GM21526 (cell line): Measurements from ENCODE around the gene WDR11.

Source experiments
- ATAC-seq: cut with Tn5 transposase; IDR thresholded peaks from one replicate; pipeline ENCODE4 v1.9.1; 2021; ENCODE audit warnings: moderate library complexity; ENCODE audit not compliant: unreplicated experiment, low FRiP score

Gene WDR11, protein sequence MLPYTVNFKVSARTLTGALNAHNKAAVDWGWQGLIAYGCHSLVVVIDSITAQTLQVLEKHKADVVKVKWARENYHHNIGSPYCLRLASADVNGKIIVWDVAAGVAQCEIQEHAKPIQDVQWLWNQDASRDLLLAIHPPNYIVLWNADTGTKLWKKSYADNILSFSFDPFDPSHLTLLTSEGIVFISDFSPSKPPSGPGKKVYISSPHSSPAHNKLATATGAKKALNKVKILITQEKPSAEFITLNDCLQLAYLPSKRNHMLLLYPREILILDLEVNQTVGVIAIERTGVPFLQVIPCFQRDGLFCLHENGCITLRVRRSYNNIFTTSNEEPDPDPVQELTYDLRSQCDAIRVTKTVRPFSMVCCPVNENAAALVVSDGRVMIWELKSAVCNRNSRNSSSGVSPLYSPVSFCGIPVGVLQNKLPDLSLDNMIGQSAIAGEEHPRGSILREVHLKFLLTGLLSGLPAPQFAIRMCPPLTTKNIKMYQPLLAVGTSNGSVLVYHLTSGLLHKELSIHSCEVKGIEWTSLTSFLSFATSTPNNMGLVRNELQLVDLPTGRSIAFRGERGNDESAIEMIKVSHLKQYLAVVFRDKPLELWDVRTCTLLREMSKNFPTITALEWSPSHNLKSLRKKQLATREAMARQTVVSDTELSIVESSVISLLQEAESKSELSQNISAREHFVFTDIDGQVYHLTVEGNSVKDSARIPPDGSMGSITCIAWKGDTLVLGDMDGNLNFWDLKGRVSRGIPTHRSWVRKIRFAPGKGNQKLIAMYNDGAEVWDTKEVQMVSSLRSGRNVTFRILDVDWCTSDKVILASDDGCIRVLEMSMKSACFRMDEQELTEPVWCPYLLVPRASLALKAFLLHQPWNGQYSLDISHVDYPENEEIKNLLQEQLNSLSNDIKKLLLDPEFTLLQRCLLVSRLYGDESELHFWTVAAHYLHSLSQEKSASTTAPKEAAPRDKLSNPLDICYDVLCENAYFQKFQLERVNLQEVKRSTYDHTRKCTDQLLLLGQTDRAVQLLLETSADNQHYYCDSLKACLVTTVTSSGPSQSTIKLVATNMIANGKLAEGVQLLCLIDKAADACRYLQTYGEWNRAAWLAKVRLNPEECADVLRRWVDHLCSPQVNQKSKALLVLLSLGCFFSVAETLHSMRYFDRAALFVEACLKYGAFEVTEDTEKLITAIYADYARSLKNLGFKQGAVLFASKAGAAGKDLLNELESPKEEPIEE

DNA sequence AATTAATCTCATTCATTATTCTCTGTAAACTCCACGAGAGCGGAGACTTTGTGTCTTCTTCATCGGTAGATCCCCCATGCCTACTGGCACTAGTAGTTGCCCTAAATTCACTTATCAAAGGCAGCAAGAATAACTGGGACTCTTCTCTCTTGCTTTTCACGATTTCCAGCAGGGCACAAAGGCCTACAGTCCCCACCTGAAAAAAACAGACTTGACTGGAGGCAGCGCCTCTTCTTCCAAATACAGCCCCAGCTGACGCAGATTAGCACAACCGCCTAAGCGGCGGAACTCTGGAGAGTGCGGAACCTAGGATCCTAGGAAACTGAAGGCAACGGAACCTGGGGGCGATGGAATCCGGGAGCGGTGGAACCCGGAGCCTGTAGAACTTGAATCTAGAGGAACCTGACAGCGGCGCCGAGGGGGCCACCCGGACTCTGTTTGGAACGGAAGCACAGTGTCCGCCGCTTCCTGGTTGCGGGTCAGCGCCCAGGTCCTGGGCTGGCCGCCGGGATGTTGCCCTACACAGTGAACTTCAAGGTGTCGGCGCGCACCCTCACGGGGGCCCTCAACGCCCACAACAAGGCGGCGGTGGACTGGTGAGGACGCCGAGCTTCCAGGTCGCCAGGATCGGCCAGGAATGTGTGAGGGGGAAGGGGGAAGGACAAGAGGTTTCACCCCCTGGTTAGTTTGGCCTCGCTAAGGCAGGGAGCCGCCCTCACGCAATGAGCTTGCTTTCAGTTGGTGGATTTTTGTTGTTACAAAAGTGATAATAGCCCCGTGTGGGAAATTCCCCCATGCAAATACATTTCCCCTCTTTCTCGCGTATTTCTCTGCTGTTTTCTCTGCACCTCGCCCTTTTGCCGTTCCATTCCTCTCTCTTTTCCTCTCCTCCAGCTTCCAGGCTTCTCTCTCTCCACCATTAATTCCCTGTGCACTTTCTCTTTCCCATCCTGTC is at the start of gene WDR11:
Gene WDR11, plus strand, starts transcription at position 452 of the 955 bp plus-strand sequence. Its CDS starts 59 bp downstream, at position 511.
- peak; percentile 96 for ATAC-seq

DNA sequence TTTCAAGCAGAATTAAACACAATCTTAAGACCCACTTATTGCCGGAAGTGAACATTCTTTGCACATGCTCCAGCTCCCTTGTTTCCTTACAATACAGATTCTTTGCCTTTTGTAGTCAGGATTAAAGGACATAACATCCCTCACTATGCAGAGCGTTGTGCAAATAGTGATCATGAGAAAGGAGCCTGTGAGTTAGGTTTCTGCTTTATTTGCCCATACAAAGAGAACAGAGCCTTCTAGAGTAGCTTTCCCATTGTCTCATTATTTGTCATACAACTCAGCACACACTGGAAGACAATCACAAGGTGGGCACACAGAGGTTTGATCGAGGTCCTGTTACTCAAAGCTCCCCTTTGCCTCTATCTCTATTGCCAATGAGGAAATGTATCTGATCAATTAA is 48.2 kb upstream of the WDR11 start:
- ATAC-seq: no peak

DNA sequence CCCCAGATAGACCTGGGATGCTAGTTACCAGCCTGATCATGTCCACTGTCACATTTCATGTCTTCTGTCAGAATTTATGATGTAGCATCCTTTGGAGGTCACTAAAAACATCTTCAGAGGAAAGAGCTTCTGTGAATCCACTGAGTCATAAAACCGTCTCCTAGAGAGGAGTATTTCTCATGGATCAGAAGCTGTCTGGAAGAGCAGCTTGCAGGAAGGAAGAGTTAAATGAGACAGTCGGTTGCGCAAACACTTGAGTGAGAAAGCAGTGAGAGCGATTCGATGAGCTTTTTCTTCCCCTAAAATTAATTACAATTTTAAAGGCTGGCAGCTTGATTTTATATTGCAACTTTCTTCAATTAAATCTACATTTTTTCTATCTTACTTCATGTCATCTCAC is 47.2 kb upstream of the WDR11 start:
- ATAC-seq: no peak

DNA sequence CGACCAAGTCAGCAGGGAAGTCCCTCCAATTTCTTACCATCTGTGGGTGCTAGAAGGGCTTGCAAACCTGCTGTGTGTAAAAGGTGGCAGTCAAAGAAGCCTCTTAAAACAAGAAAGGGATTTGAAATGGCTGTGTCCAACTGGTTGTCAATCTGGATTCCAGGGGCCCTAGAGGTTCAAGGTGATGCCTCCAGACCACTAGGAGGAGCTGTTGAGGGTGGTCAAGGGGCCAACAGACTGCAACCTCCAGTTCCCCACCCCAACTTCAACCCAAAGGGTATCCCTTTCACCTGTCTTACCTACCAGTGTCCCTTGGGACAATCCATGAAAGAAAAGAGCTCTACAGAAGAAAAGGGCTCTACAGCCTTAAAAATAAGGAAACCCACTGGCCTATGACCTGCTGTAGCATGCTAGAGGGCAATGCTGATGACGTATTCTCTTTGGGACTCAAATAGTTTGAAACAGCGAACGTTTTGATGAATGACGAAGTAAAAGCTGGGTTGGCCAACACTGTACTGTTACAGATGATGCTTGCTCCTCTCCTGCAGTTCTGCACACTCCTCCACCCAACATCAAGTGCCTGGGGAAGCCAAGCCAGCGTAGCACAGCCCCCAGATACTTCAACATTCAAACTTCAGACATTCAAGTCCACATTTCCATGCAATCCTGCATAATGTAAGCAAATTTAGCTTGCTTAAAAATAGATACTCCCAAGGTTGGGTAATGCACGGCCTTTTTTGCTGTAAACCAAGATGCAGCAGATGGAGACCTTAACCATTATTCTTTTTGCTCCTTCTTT is 45.9 kb upstream of the WDR11 start:
- no peak for ATAC-seq

DNA sequence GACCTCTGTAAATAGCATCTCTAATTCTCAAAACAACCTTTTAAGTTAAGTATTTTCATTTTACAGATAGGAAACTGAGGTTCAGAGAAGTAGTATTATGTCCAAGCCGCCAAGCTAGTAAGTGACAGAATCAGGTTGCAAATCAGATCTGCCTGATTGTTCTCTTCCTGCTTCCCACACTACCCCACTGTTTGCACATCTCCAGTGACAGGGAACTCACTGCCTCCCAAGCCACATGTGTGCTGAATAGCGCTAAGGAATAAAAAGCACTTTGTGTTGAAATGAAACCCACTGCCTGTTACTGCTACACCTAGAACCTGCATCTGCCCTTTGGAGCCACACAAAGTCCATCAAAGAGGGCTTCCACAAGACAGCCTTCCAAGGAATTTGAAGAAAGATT is 45.1 kb upstream of the WDR11 start:
- no peak for ATAC-seq

DNA sequence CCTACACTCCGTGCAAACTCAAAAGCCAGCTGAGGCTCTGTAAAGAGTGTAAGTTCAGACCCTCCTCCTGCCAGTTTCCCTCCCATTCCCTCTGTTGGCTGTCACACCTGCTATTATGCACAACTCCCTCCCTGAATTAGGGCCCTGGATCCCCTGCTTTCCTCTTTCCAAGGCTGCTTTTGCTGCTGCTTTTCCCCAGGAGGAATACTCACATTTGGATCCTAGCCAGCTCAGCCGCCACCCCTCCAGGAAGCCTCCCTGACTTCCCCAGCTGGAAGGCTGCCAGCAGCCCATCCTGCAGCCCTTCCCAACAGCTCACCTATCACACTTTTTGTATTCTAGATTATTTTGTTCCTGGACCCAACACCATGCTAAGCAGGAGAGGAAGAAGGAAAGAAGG is 40.9 kb upstream of the WDR11 start:
- no peak for ATAC-seq

DNA sequence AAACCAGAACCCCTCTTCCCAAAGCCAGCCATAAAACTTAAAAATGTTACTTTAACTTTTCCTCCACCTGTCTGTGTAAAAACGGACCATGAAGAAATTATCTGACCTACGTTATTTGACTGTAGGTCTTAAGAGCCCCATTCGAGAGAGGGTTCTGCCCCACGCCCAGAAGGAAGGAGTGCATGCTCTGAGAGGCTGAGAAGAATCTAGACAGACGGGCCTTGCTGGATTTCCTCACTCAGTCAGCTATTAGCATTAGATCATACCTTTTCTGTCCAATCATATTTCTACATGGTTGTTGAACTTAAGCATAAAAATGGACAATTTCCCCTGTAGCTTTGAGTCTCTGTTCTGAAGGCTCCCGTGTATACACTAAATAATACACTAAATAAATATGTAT is 38.1 kb upstream of the WDR11 start:
- ATAC-seq: no peak

DNA sequence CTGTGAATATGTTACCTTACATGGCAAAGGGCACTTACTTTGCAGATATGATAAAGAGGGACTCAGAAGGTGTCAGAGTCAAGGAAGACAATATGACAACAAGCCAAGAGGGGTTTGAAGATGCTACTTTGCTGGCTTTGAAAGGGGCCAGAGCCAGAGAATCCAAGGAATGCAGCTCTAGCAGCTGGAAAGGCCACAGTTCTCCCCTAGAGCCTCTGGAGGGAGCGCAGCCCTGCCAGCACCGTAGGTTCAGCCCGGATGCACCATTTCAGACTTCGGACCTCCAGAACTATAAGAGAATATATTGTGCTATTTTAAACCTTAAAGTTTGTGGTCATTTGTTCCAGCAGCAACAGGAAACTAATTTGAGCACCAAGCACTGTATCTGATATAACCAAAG is 32.9 kb upstream of the WDR11 start:
- no peak for ATAC-seq

DNA sequence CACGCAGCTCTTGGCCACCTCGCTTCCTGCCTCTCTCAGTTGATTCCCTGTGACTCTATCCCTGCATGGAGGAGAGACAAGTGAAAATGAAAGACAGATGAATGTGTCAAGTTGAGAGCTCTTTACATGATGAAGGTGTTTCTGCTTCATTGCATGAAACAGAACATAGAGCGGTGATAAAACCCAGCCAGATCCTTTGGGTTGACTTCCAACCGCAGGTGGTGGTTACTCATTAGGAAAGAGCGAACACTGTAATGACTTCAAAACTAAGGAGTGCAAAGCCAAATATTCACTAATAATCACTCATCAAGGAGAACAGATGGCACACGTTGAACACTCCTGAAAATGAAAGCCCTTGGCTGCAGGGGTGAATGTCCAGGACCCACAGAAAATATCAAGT is 31.8 kb upstream of the WDR11 start:
- no peak for ATAC-seq

DNA sequence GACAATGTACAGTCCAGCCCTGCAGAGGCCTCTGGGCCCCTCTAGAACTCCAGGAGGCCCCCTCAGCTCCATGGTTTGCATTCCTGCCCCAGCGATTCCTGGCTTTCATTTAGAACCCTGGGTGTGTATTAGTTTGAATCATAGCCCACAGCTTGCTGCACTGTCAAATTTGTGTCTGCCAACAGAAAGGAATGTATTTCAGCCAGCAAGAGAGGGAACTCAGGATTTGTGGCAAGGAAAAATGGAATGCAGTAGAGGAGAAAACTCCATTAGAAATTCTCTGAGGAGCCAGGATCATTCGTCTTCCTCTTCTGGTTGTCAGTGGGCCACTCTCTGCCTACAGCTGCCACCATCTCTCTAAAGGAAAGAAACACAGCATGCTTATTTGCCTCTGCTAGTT is 27.9 kb upstream of the WDR11 start:
- ATAC-seq: no peak

DNA sequence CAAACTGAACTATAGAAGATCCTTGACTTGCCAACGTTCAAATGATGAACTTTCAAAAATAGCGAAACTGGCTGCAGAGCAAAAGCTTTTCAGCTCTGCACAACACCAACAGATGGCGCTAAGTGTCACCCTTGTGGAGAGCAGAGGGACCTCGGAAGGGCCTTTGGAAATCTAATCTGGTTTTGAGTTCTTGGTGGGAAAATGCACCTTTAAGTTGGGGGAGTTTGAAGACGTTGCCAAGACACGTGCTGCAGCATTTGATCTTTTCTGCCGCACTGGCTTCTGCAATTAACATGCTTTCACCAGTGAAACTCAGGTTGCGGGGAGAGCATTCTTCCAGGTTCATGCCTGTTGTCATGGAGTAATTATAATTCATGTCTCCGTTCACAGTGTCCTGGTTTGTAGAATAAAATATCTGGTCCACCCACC is 26.3 kb upstream of the WDR11 start:
- peak; percentile 43 for ATAC-seq

DNA sequence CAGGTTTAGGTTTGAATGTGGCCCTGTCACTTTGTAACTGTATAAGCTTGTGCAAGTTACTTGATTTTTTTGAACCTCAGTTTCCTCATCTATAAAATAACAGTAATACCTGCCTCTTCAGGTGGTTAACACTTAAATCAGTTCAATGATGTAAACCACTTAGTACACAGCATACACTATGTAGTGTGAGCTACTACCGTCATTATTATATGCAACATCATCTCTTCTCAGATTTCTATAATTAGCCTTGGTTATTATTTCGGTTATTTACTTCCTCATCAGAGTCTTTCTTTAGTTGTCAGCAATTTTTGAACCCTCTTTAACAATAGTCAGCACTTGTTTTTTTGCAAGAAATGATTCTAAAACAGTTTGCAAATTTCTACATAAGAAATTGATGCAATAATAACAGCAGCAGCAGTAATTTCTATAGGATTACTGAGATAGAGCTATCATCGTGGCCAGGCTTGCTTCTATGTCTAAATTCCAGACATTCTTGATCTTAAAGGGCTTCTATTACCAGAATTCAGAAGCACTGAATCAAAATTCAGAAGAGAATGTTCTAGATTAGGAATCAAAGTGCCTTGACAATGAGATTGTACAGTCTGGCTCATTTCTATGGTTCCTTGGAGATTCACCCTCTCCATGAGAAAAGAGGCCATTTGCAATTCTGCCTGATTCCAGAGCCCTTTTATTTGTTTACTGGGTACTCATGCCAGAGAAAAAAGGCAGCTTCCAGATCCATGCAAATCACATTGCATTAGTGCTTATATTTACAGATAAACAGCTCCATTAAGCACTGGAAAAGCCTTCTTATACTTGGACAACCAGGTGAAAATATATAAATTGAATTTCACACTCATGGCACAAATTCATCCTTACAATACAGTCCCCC is 25.0 kb upstream of the WDR11 start:
- ATAC-seq: no peak

DNA sequence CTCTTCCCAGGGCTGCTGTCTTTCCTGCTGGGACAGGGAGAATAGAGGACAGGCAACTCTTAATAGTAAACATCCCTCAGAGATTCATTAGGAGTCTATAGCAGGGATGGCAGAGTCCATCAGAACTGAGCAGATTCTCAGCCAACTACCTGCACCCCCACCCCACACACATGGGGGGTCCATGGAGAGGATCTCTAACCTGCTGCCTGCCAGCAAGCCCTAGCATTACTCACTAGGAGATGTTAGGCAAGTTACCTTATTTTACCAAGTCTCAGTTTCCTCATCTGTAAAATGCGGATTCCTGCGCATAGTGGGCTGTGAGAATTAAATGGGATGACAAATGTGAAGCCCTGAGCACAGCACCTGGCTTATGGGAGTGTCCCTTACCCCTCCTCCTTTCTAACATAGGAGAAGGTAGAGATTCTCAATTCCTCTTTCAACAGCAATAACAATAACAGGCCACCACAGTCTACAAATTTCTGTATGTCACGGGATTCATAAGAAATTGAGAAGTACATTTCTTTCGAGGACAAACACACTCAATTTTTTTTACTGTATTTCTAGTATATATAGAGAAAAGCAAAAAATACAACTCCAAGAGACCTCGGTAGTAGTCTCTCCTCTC is 23.8 kb upstream of the WDR11 start:
- ATAC-seq: peak; percentile 75

DNA sequence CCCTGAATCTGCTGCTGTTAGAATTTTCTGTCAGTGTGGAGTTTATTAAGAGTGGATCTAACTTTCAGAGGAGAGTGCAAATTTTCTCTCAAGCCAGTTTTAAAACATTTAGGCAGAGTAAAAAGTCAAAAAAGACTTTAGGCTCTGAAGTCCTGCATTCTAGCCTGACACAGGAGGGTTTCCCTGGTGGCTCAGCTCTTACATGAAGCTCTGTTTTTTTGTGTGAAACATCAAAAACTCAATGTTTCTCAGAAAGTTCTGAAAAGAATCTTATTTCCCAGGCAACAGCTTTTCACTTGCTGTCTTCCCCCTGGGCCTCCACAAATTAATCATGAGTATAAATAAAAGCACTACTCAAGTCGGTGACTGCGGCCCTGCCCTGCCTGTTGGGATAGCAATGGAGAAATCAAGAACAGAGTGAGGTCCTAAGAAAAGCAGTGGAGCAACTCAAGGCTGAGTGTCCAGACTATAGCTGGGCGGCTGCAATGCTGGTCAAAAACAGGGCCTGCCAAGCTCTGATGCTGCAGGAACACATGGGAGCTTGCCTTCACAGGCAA is 22.3 kb upstream of the WDR11 start:
- ATAC-seq: no peak

DNA sequence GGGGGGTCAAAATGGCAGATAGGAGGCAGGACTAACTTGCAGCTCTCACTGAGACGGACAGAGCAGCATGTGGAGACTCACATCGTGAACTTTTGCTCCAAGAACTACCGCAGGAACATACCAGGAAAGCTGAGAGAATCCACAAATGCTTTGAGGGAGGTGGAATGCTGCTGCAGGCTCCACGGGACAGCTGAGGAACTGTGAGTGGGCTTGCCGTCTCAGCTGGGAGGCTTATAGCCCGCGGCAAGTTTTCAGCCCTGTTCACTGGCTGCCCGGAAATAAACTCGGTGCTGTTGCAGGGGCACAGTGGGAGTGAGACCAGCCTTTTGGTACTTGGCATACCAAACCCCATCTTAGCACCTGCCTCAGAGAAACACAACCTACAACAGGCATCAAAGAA is 19.1 kb upstream of the WDR11 start:
- ATAC-seq: no peak

DNA sequence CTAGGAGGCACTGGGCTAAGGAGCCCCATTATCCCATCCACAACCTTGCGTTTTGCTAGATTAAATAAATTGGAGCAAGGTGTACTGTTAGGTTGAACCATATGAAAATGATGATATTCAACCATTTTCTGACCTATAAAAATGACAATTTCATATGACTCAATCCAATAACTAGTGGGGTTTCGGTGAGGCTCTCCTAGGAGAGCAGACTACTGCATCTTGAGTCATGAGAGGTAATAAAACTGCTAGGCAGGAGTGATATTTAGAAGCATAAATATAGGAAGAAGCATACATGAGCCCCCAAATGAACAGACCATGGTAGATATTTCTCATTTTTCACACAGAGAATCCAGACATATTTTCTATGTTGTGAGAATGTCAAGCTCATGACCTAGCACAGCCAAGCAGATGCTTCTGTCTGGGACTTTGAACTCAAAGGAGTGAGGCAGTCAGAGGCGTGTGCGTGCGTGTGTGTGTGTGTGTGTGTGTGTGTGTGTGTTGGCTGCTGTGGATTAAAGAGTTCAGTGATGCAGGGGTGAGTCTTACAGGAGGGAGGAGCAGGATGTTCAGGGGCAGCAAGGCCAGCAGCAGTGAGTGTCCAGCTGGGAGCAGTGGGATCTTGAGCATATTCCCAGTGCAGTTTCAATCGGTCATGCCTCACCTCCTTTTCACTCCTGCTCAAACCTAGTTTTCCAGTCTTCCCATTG is 17.8 kb upstream of the WDR11 start:
- ATAC-seq: no peak

DNA sequence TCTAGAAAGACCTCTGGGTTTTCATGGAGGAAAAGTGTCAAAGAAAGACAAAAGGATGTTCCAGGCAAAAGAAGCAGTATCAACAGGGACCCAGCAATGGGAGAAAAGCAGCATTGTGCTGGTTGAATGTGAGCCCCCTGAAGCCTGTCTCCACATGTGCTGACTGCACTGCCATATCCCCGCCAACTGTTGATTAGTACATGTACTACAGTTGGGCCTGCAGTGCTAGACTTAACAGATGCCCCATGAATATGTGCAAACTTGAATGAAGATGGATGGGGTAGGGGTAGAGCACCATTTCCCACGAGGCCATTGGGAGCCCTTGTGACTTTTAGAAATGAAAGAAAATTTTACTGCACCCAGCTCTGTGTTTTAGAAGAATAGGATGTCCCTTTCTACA is 15.6 kb upstream of the WDR11 start:
- no peak for ATAC-seq
